ENCODE data around the gene COMMD2. TPM values are rescaled to one million over a fixed set of nuclear protein-coding genes. Genes with fewer than 3 reads are reported as not detected.

Gene COMMD2
- total RNA-seq, 1 donor from 2014 or later, result 47.1 TPM

DNA sequence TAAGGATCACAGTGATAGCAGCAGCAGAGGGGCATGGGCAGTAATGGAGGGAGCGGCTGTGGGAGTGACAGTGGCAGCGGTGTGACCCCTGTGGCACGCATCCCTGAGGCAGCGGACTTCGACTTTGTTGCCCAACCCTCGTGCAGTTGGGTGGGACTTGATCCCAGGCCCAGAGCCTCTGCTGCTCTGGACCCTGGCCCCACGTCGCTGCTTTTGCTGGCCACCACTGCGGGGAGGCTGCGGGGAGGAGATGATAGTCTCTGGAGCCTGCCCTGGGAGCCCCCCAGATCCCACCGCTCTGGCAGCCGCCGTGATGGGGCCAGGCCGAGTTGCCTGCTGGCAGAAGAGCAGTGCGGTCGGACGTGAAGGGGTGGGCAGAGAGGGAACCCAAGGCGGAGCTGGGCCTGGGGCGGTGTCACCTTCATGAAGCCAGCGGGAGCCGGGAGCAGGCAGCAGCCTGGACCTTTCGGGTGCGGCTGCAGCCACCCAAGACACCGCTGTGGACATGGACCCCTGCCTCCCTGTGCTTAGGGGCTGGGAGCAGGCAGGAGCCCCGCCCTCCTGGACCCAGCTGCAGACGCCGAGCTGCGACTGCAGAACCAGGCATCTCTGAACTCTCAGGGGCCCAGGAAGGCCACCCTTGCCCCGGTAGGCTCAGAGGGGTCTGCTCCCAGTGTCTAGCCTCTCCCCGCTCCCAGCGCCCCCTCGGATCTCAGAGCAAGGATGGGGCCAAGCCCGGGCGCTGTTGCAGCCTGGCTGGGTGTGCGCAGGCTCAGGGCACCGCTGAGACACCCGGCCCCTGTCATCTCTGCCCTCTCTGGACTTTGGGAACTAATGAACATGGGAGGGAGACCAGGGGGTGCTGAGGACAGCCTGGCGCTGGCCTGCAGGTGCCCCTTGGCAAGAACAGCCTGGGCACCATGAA is 38.3 kb downstream of the COMMD2 start:
- H3K27me3 ChIP-seq (ENCODE audit: insufficient read depth, low read length), result no peaks in the 10 kb centered on the region
- DNase-seq (ENCODE audit: low read depth) (no peak), FAIRE-seq (no peak)
- no peak overlapping the region for H3K27ac ChIP-seq (ENCODE audit: low read depth, low read length)
- H3K4me3 Mint-ChIP-seq (ENCODE audit: unreplicated experiment), result no peak overlapping the region
- no peak overlapping the region for H3K9ac ChIP-seq (ENCODE audit: low read length)
- no peaks in the 10 kb centered on the region for H3K27me3 Mint-ChIP-seq (ENCODE audit: low read depth, unreplicated experiment)
- H2AFZ ChIP-seq (ENCODE audit: low read depth, low read length), result no peak overlapping the region
- no peaks in the 10 kb centered on the region for H3K4me1 Mint-ChIP-seq (ENCODE audit: low read depth, unreplicated experiment)
- no peaks in the 10 kb centered on the region for H4K20me1 ChIP-seq (ENCODE audit: insufficient read depth, low read length)
- H3K9me3 Mint-ChIP-seq (ENCODE audit: unreplicated experiment), result no peaks in the 10 kb centered on the region
- H3K79me2 ChIP-seq (ENCODE audit: insufficient read depth, low read length), result no peaks in the 10 kb centered on the region
- TF ChIP-seq CTCF (IDR thresholded peaks at IDR 0.05; ENCODE audit: insufficient read depth, low read depth, low read length) (no peak), EZH2 (IDR thresholded peaks at IDR 0.05; ENCODE audit: insufficient read depth, low read length) (no peak)
- H3K27ac Mint-ChIP-seq (ENCODE audit: unreplicated experiment), result no peak overlapping the region
- H3K36me3 Mint-ChIP-seq (ENCODE audit: low read depth, unreplicated experiment), result no peaks in the 10 kb centered on the region
- H3K4me1 ChIP-seq (ENCODE audit: insufficient read depth, low read length), result no peaks in the 10 kb centered on the region
- no peaks in the 10 kb centered on the region for H3K9me3 ChIP-seq (ENCODE audit: insufficient read depth, low read depth, low read length)
- H3K4me2 ChIP-seq (ENCODE audit: low read length), result no peak overlapping the region
- no peaks in the 10 kb centered on the region for H3K36me3 ChIP-seq (ENCODE audit: insufficient read depth, low read length)
- H3K4me3 ChIP-seq (ENCODE audit: insufficient read depth, low read depth, low read length), result no peak overlapping the region

GRCh38 chr3:149706905-149707304 is 45.4 kb downstream of the COMMD2 start:
- Histone ChIP-seq H3K4me3 (ENCODE audit: insufficient read depth, low read depth, low read length) (no peak overlapping the region), H3K9ac (ENCODE audit: low read length) (no peak overlapping the region), H3K36me3 (ENCODE audit: insufficient read depth, low read length) (no peaks in the 10 kb centered on the region), H3K27me3 (ENCODE audit: insufficient read depth, low read length) (no peaks in the 10 kb centered on the region), H3K9me3 (ENCODE audit: insufficient read depth, low read depth, low read length) (no peaks in the 10 kb centered on the region), H4K20me1 (ENCODE audit: insufficient read depth, low read length) (no peaks in the 10 kb centered on the region), H3K27ac (ENCODE audit: low read depth, low read length) (no peak overlapping the region), H3K79me2 (ENCODE audit: insufficient read depth, low read length) (no peaks in the 10 kb centered on the region), H2AFZ (ENCODE audit: low read depth, low read length) (no peak overlapping the region), H3K4me2 (ENCODE audit: low read length) (no peak overlapping the region), H3K4me1 (ENCODE audit: insufficient read depth, low read length) (peaks cover 10% of the 10 kb centered on the region)
- Mint-ChIP-seq H3K9me3 (ENCODE audit: unreplicated experiment) (no peaks in the 10 kb centered on the region), H3K27me3 (ENCODE audit: low read depth, unreplicated experiment) (no peaks in the 10 kb centered on the region), H3K36me3 (ENCODE audit: low read depth, unreplicated experiment) (peaks cover 2% of the 10 kb centered on the region), H3K4me3 (ENCODE audit: unreplicated experiment) (no peak overlapping the region), H3K4me1 (ENCODE audit: low read depth, unreplicated experiment) (peaks cover 9% of the 10 kb centered on the region), H3K27ac (ENCODE audit: unreplicated experiment) (no peak overlapping the region)
- DNase-seq (ENCODE audit: low read depth) (no peak), FAIRE-seq (no peak)
- TF ChIP-seq EZH2 (IDR thresholded peaks at IDR 0.05; ENCODE audit: insufficient read depth, low read length), result no peak
- no peak for TF ChIP-seq CTCF (IDR thresholded peaks at IDR 0.05; ENCODE audit: insufficient read depth, low read depth, low read length)

- no peaks in the 10 kb centered on the region for H3K9me3 ChIP-seq (ENCODE audit: insufficient read depth, low read depth, low read length)
- H3K4me1 Mint-ChIP-seq (ENCODE audit: low read depth, unreplicated experiment), result peaks cover 10% of the 10 kb centered on the region
- DNase-seq (ENCODE audit: low read depth) (no peak), FAIRE-seq (no peak)
- H3K4me2 ChIP-seq (ENCODE audit: low read length), result no peak overlapping the region
- H3K9ac ChIP-seq (ENCODE audit: low read length), result no peak overlapping the region
- no peaks in the 10 kb centered on the region for H3K9me3 Mint-ChIP-seq (ENCODE audit: unreplicated experiment)
- H3K4me3 Mint-ChIP-seq (ENCODE audit: unreplicated experiment), result no peak overlapping the region
- no peak for TF ChIP-seq EZH2 (IDR thresholded peaks at IDR 0.05; ENCODE audit: insufficient read depth, low read length)
- TF ChIP-seq CTCF (IDR thresholded peaks at IDR 0.05; ENCODE audit: insufficient read depth, low read depth, low read length), result no peak
- no peak overlapping the region for H2AFZ ChIP-seq (ENCODE audit: low read depth, low read length)
- no peak overlapping the region for H3K27ac ChIP-seq (ENCODE audit: low read depth, low read length)
- no peak overlapping the region for H3K27ac Mint-ChIP-seq (ENCODE audit: unreplicated experiment)
- no peaks in the 10 kb centered on the region for H3K36me3 ChIP-seq (ENCODE audit: insufficient read depth, low read length)
- H3K79me2 ChIP-seq (ENCODE audit: insufficient read depth, low read length), result no peaks in the 10 kb centered on the region
- peaks cover 10% of the 10 kb centered on the region for H3K4me1 ChIP-seq (ENCODE audit: insufficient read depth, low read length)
- no peaks in the 10 kb centered on the region for H4K20me1 ChIP-seq (ENCODE audit: insufficient read depth, low read length)
- no peaks in the 10 kb centered on the region for H3K27me3 Mint-ChIP-seq (ENCODE audit: low read depth, unreplicated experiment)
- H3K4me3 ChIP-seq (ENCODE audit: insufficient read depth, low read depth, low read length), result no peak overlapping the region
- peaks cover 2% of the 10 kb centered on the region for H3K36me3 Mint-ChIP-seq (ENCODE audit: low read depth, unreplicated experiment)
- H3K27me3 ChIP-seq (ENCODE audit: insufficient read depth, low read length), result no peaks in the 10 kb centered on the region
Observed at GRCh38 chr3:149705416-149705815, 46.9 kb downstream of the COMMD2 start.

Data from astrocyte (in vitro differentiated cells and primary cell).